ENCODE measurements around the gene SNRPE. TPM values are rescaled to one million over a fixed set of nuclear protein-coding genes. Genes with fewer than 3 reads are reported as not detected.

The SNRPE gene
- total RNA-seq (2021; ENCODE audit: unreplicated experiment), result 288 TPM
- polyA plus RNA-seq (2012), result 191 and 231 TPM in 2 replicates
- percentile 97 among the genes with signal in this experiment for Bru-seq, nascent RNA
- BruChase-seq, experiment 1, labeled RNA remaining after a 6-hour chase, result percentile 96 among the genes with signal in this experiment
- BruChase-seq, experiment 2, labeled RNA remaining after a 2-hour chase, result percentile 93 among the genes with signal in this experiment
- long read RNA-seq, transcript SNRPE-202 (5 exons, 942 nt), result major isoform, 127 of 160 reads
- long read RNA-seq, partial matches to known transcripts, result 1 of 160 reads
- long read RNA-seq, other reads (novel, unspliced or antisense), result 23 of 160 reads

GRCh38 chr1:203861379-203862184 lies at the start of gene SNRPE:
Gene SNRPE (plus strand): TSS chr1:203861599. CDS start chr1:203861660, 61 bp downstream.
- CTCF ChIA-PET, result interaction anchor here (0.7 to 2.7 kb wide), 7 partner anchors 10 to 345 kb away, joined by 3 to 21 read pairs (median 4); no protein-coding TSS in a partner anchor
- no peaks in the 10 kb centered on the region for H3K27me3 ChIP-seq (ENCODE audit: insufficient read depth, low read length)
- peak within 1 kb of the TSS; percentile 78 for H3K27ac ChIP-seq (ENCODE audit: low read depth, low read length)
- H3K9me3 ChIP-seq (ENCODE audit: control insufficient read depth in 1 of 2, insufficient read depth in 1 of 2, low read depth in 1 of 2, low read length in 2 of 2), result no peaks in the 10 kb centered on the region
- peak; percentile 98 for ATAC-seq
- H3K9ac ChIP-seq (ENCODE audit: low read length), result peak within 1 kb of the TSS; percentile 86
- H3K4me1 ChIP-seq (ENCODE audit: control insufficient read depth in 1 of 2, insufficient read depth in 2 of 2, low read length in 2 of 2), result peaks cover 4 to 20% of the 10 kb centered on the region in 2 experiments; a peak in 3 of 4 replicates
- H3K4me2 ChIP-seq (ENCODE audit: low read length), result peak within 1 kb of the TSS; percentile 83
- BruUV-seq (replicated peaks), result TSS peak; percentile 67
- no peak within 1 kb of the TSS for H2AFZ ChIP-seq (ENCODE audit: low read depth, low read length, poor library complexity, severe bottlenecking)
- RAD21 ChIA-PET (ENCODE audit: low non-redundant PET in 1 of 2, low total read pairs in 2 of 2, uncharacterized antibody in 2 of 2, unreplicated experiment in 2 of 2), result no interaction called here
- H3K4me3 ChIP-seq (replicated peaks in 1 of 2; ENCODE audit: low read depth in 1 of 2, low read length in 2 of 2), result peak within 1 kb of the TSS; percentile 78 to 90
- POLR2A ChIA-PET, result interaction anchor here (2.1 kb wide), 1 partner anchor 268 kb away, joined by 9 read pairs; no protein-coding TSS in a partner anchor
- H3K79me2 ChIP-seq (ENCODE audit: insufficient read depth, low read length), result peaks cover 50% of the 10 kb centered on the region
- peak; percentile 98 for DNase-seq (ENCODE audit: low read depth, low spot score)
- peaks cover 16 to 22% of the 10 kb centered on the region in 2 experiments; a peak in 3 of 4 replicates for H3K36me3 ChIP-seq (ENCODE audit: control insufficient read depth in 1 of 2, insufficient read depth in 2 of 2, low read length in 2 of 2)
- 0 out of 2 replicates have a peak, but pooled peaks cover 3% of the 10 kb centered on the region for H4K20me1 ChIP-seq (ENCODE audit: insufficient read depth)
- no peaks in the 10 kb centered on the region for H3K9me2 ChIP-seq (ENCODE audit: insufficient read depth)
- intact Hi-C loops (cut with micrococcal nuclease), result loop anchor here (1.0 to 10.0 kb wide), 7 partner anchors 266 to 533 kb away; no protein-coding TSS in a partner anchor
- TF ChIP-seq CBX3 (IDR thresholded peaks at IDR 0.05; ENCODE audit: low read depth) (peak; percentile 95), SP1 (IDR thresholded peaks at IDR 0.05; ENCODE audit: low read depth) (peak; percentile 79), MAX (IDR thresholded peaks at IDR 0.05) (peak; percentile 99), YY1 (IDR thresholded peaks at IDR 0.05; ENCODE audit: extremely low read depth, insufficient replicate concordance, low read depth, low read length) (peak; percentile 60), POLR2AphosphoS5 (IDR thresholded peaks at IDR 0.05; ENCODE audit: low read depth, low read length) (peak; percentile 81), FOSL1 (IDR thresholded peaks at IDR 0.05; ENCODE audit: low read depth) (no peak), EZH2phosphoT487 (IDR thresholded peaks at IDR 0.05; ENCODE audit: borderline replicate concordance) (no peak), EGR1 (IDR thresholded peaks at IDR 0.05; ENCODE audit: low read depth) (peak; percentile 66), RAD21 (IDR thresholded peaks at IDR 0.05; ENCODE audit: low read depth) (peak; percentile 98), ATF3 (IDR thresholded peaks at IDR 0.05) (no peak), ZFX (IDR thresholded peaks at IDR 0.05) (peak; percentile 84), JUND (IDR thresholded peaks at IDR 0.05) (no peak), SRF (IDR thresholded peaks at IDR 0.05; ENCODE audit: low read depth) (no peak), ZBTB33 (IDR thresholded peaks at IDR 0.05; ENCODE audit: extremely low read depth, insufficient replicate concordance, low read length) (peak; percentile 52), ELF1 (IDR thresholded peaks at IDR 0.05; ENCODE audit: borderline replicate concordance, low read depth) (peak; percentile 91), CTCF (IDR thresholded peaks at IDR 0.05 in 2 of 3, conservative IDR thresholded peaks at IDR 0.05 in 1 of 3; ENCODE audit: borderline replicate concordance in 1 of 3, insufficient read depth in 1 of 3, low read depth in 2 of 3, low read length in 2 of 3) (peak; percentile 84 to 97 (median 92)), SIN3A (IDR thresholded peaks at IDR 0.05; ENCODE audit: low read depth) (peak; percentile 85), POLR2A (IDR thresholded peaks at IDR 0.05; ENCODE audit: borderline replicate concordance, extremely low read depth, insufficient read depth, insufficient read length) (peak; percentile 52), TCF7L2 (IDR thresholded peaks at IDR 0.05; ENCODE audit: borderline replicate concordance, extremely low read depth, insufficient read depth, insufficient read length) (peak; percentile 43)
